ENCODE measurements around the gene HNRNPL.

- no peak for TF ChIP-seq POLR2AphosphoS5 (IDR thresholded peaks at IDR 0.05; ENCODE audit: low read depth, low read length)
- TF ChIP-seq POLR2A (IDR thresholded peaks at IDR 0.05; ENCODE audit: low read depth, low read length), result no peak
- no peak for TF ChIP-seq PAX5 (IDR thresholded peaks at IDR 0.05; ENCODE audit: insufficient read depth, low read length, severe bottlenecking)
- no peak for TF ChIP-seq TAF1 (IDR thresholded peaks at IDR 0.05; ENCODE audit: low read depth, low read length)
- no peak for TF ChIP-seq POU2F2 (IDR thresholded peaks at IDR 0.05; ENCODE audit: low read depth, low read length)
- no peak for TF ChIP-seq SPI1 (IDR thresholded peaks at IDR 0.05; ENCODE audit: low read depth, low read length)
Measured at GRCh38 chr19:38812009-38812840, 37.6 kb downstream of the HNRNPL start.

Data from GM12891 (cell line).